HepG2 (cell line): ENCODE data around the gene TMEM74B. TPM values are rescaled to one million over a fixed set of nuclear protein-coding genes. Genes with fewer than 3 reads are reported as not detected.

Experiments
- CBX5 ChIP-seq: sonication (generic); formaldehyde crosslinking; IDR thresholded peaks from 2 replicates; pipeline ENCODE4 v1.4.0; 2020; ENCODE audit warnings: missing genetic modification reagents, borderline replicate concordance
- HIVEP1 ChIP-seq: sonication (generic); formaldehyde crosslinking; IDR thresholded peaks from 2 replicates; pipeline ENCODE4 v1.4.0; 2020; ENCODE audit warnings: mild to moderate bottlenecking, missing genetic modification reagents
- HNF4A ChIP-seq: sonication (generic); formaldehyde crosslinking; IDR thresholded peaks from 2 replicates; pipeline ENCODE4 v1.4.0; 2020; ENCODE audit warnings: missing genetic modification reagents
- ISX ChIP-seq: sonication (generic); formaldehyde crosslinking; conservative IDR thresholded peaks from 2 replicates; pipeline ENCODE4 v1.5.0; 2020; ENCODE audit warnings: missing genetic modification reagents
- MBD4 ChIP-seq: IDR thresholded peaks from 2 replicates; pipeline ENCODE4 v1.6.1; 2012; ENCODE audit warnings: low read length, inconsistent platforms, borderline replicate concordance
- ONECUT2 ChIP-seq: sonication (generic); formaldehyde crosslinking; IDR thresholded peaks from 2 replicates; pipeline ENCODE4 v1.4.0; 2020; ENCODE audit warnings: missing genetic modification reagents
- PHF8 ChIP-seq: sonication (generic); formaldehyde crosslinking; IDR thresholded peaks from 2 replicates; pipeline ENCODE4 v1.5.0; 2020; ENCODE audit warnings: missing genetic modification reagents
- PLSCR1 ChIP-seq: sonication (generic); formaldehyde crosslinking; IDR thresholded peaks from 2 replicates; pipeline ENCODE4 v1.5.0; 2020; ENCODE audit warnings: missing genetic modification reagents, mild to moderate bottlenecking, borderline replicate concordance
- SMAD3 ChIP-seq: sonication (generic); formaldehyde crosslinking; IDR thresholded peaks from 2 replicates; pipeline ENCODE4 v1.4.0; 2020; ENCODE audit warnings: missing genetic modification reagents
- TFAP4 ChIP-seq: sonication (generic); IDR thresholded peaks from 2 replicates; pipeline ENCODE4 v1.6.1; 2016; ENCODE audit warnings: low read depth, borderline replicate concordance
- ZFYVE20 ChIP-seq: sonication (generic); formaldehyde crosslinking; IDR thresholded peaks from 2 replicates; pipeline ENCODE4 v1.8.0; 2023; ENCODE audit warnings: low read depth, mild to moderate bottlenecking, moderate library complexity, missing genetic modification reagents, borderline replicate concordance
- ZMAT3 ChIP-seq: sonication (generic); formaldehyde crosslinking; conservative IDR thresholded peaks from 2 replicates; pipeline ENCODE4 v1.7.0; 2021; ENCODE audit warnings: missing genetic modification reagents
- ZNF251 ChIP-seq: sonication (generic); formaldehyde crosslinking; IDR thresholded peaks from 2 replicates; pipeline ENCODE4 v1.9.0; 2021; ENCODE audit warnings: mild to moderate bottlenecking, missing genetic modification reagents
- ZNF543 ChIP-seq: sonication (generic); formaldehyde crosslinking; IDR thresholded peaks from 2 replicates; pipeline ENCODE4 v1.4.0; 2020; ENCODE audit warnings: mild to moderate bottlenecking, missing genetic modification reagents
- ZNF547 ChIP-seq: sonication (generic); formaldehyde crosslinking; IDR thresholded peaks from 2 replicates; pipeline ENCODE4 v1.5.1; 2020; ENCODE audit warnings: mild to moderate bottlenecking, missing genetic modification reagents
- ZNF557 ChIP-seq: sonication (generic); formaldehyde crosslinking; IDR thresholded peaks from 2 replicates; pipeline ENCODE4 v1.4.0; 2020; ENCODE audit warnings: missing genetic modification reagents
- ZNF703 ChIP-seq: sonication (generic); formaldehyde crosslinking; IDR thresholded peaks from 2 replicates; pipeline ENCODE4 v1.5.1; 2020; ENCODE audit warnings: missing genetic modification reagents, mild to moderate bottlenecking, moderate library complexity, borderline replicate concordance
- ZNF710 ChIP-seq: sonication (generic); formaldehyde crosslinking; IDR thresholded peaks from 2 replicates; pipeline ENCODE4 v1.5.0; 2020; ENCODE audit warnings: mild to moderate bottlenecking, missing genetic modification reagents, borderline replicate concordance
- ZNF720 ChIP-seq: sonication (generic); formaldehyde crosslinking; IDR thresholded peaks from 2 replicates; pipeline ENCODE4 v1.4.0; 2020; ENCODE audit warnings: missing genetic modification reagents
- ZNF788 ChIP-seq: sonication (generic); formaldehyde crosslinking; IDR thresholded peaks from 2 replicates; pipeline ENCODE4 v1.5.0; 2020; ENCODE audit warnings: mild to moderate bottlenecking, missing genetic modification reagents, borderline replicate concordance
- ZZZ3 ChIP-seq: sonication (generic); formaldehyde crosslinking; IDR thresholded peaks from 2 replicates; pipeline ENCODE4 v1.4.0; 2020; ENCODE audit warnings: missing genetic modification reagents, mild to moderate bottlenecking, borderline replicate concordance
- polyA plus RNA-seq, 8 experiments: library from polyadenylated mRNA; depleted of rRNA in 3 of 8; stranded (reverse) in 7 of 8; unstranded in 1 of 8; fragments of >200 nt; fragmentation: Illumina TruSeq in 4 of 8; extraction: Trizol in 4 of 8; gene quantifications; 2 replicates each; pipeline versions ENCODE4 v1.2.1 to v1.2.3, GENCODE V29; 2011 to 2016; ENCODE audit warnings: low read depth in 4 of 8, missing spikeins in 1 of 8, mixed read lengths in 1 of 8; ENCODE audit not compliant: insufficient read depth in 1 of 8
- total RNA-seq, 5 experiments: library from RNA; depleted of rRNA; stranded (reverse); fragments of >200 nt; fragmentation: Illumina TruSeq; extraction: Trizol; gene quantifications; 2 replicates each; pipeline ENCODE4 v1.2.3, GENCODE V29; 2016; ENCODE audit warnings: low read depth in 1 of 5
- TF ChIP-seq, protein P1 (sequence below): sonication (generic); formaldehyde crosslinking; IDR thresholded peaks from 2 replicates; pipeline ENCODE4 v1.5.0; 2020; ENCODE audit warnings: mild to moderate bottlenecking, missing genetic modification reagents, moderate library complexity
- TF ChIP-seq, protein P2 (sequence below): sonication (generic); formaldehyde crosslinking; IDR thresholded peaks from 2 replicates; pipeline ENCODE4 v1.4.0; 2020; ENCODE audit warnings: mild to moderate bottlenecking, missing genetic modification reagents

Gene TMEM74B
- total and polyA plus RNA-seq, 2 of the 13 experiments (the other 11 are each of a cell fraction or from before 2014, with no cell fraction given) = 4.7 to 18.4 TPM

GRCh38 chr20:1184638-1185315, at the start of gene TMEM74B (continued):
- TF ChIP-seq, protein P1, sequence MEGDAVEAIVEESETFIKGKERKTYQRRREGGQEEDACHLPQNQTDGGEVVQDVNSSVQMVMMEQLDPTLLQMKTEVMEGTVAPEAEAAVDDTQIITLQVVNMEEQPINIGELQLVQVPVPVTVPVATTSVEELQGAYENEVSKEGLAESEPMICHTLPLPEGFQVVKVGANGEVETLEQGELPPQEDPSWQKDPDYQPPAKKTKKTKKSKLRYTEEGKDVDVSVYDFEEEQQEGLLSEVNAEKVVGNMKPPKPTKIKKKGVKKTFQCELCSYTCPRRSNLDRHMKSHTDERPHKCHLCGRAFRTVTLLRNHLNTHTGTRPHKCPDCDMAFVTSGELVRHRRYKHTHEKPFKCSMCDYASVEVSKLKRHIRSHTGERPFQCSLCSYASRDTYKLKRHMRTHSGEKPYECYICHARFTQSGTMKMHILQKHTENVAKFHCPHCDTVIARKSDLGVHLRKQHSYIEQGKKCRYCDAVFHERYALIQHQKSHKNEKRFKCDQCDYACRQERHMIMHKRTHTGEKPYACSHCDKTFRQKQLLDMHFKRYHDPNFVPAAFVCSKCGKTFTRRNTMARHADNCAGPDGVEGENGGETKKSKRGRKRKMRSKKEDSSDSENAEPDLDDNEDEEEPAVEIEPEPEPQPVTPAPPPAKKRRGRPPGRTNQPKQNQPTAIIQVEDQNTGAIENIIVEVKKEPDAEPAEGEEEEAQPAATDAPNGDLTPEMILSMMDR = no peak
- TF ChIP-seq CBX5 (CRISPR knock-in tag) = no peak
- peak; percentile 89 for TF ChIP-seq ZMAT3 (CRISPR knock-in tag)
- no peak for TF ChIP-seq PLSCR1 (CRISPR knock-in tag)
- TF ChIP-seq ONECUT2 (CRISPR knock-in tag) = no peak
- no peak for TF ChIP-seq TFAP4
- TF ChIP-seq, protein P2, sequence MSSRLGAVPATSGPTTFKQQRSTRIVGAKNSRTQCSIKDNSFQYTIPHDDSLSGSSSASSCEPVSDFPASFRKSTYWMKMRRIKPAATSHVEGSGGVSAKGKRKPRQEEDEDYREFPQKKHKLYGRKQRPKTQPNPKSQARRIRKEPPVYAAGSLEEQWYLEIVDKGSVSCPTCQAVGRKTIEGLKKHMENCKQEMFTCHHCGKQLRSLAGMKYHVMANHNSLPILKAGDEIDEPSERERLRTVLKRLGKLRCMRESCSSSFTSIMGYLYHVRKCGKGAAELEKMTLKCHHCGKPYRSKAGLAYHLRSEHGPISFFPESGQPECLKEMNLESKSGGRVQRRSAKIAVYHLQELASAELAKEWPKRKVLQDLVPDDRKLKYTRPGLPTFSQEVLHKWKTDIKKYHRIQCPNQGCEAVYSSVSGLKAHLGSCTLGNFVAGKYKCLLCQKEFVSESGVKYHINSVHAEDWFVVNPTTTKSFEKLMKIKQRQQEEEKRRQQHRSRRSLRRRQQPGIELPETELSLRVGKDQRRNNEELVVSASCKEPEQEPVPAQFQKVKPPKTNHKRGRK (CRISPR knock-in tag) = no peak
- peak; percentile 57; the same call in 1 of the 2 replicates for TF ChIP-seq ZNF547 (CRISPR knock-in tag)
- no peak for TF ChIP-seq HNF4A (CRISPR knock-in tag)
- TF ChIP-seq MBD4 = no peak
- no peak for TF ChIP-seq ZNF703 (CRISPR knock-in tag)
- TF ChIP-seq ZNF720 (CRISPR knock-in tag) = no peak
- peak; percentile 65; the same call in 1 of the 2 replicates for TF ChIP-seq ZZZ3 (CRISPR knock-in tag)
- TF ChIP-seq ZNF788 (CRISPR knock-in tag) = no peak; the same call in 1 of the 2 replicates
- TF ChIP-seq ISX (CRISPR knock-in tag) = 0 out of 2 replicates have a peak, but pooled peaks have one; percentile 11
- no peak for TF ChIP-seq SMAD3 (CRISPR knock-in tag)
- no peak for TF ChIP-seq ZNF251 (CRISPR knock-in tag)
- TF ChIP-seq HIVEP1 = no peak
- TF ChIP-seq ZNF557 (CRISPR knock-in tag) = no peak
- TF ChIP-seq PHF8 (CRISPR knock-in tag) = 0 out of 2 replicates have a peak, but pooled peaks have one; percentile 21
- TF ChIP-seq ZNF710 (CRISPR knock-in tag) = no peak
- peak; percentile 49; the same call in 1 of the 2 replicates for TF ChIP-seq ZNF543 (CRISPR knock-in tag)
- TF ChIP-seq ZFYVE20 (CRISPR knock-in tag) = no peak
